GM12872 (cell line): ENCODE data around the gene TCERG1L.

Experiments
- TF ChIP-seq, protein P1 (sequence below): IDR thresholded peaks from 3 replicates; pipeline ENCODE4 v1.5.1; 2011; ENCODE audit warnings: low read depth, mild to moderate bottlenecking, low read length, moderate library complexity; ENCODE audit not compliant: insufficient read depth

The TCERG1L gene

DNA sequence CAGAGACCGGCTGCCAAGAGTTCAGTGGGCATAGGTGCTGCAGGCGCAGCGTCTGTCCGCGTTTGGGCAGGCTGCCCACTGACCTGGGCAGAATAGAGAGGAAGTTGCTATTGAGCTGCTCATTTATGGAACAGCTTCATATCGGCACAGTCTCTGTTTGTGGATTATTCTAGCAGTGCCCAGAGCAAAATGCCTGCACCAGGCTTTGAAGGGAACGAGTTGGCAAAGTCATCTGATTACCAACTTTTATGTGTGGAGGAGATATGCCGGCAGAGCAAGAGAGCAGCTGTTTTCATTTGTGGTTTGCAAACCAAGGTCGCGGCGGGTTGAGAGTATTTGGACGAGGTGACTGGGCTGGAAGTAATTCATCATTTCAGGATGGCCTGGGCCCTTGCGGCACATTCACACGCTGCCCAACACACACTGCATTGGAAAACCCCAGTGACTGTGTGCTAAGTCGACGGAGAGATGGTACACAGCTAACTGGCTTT lies 228.5 kb downstream of the TCERG1L start:
- TF ChIP-seq, protein P1, sequence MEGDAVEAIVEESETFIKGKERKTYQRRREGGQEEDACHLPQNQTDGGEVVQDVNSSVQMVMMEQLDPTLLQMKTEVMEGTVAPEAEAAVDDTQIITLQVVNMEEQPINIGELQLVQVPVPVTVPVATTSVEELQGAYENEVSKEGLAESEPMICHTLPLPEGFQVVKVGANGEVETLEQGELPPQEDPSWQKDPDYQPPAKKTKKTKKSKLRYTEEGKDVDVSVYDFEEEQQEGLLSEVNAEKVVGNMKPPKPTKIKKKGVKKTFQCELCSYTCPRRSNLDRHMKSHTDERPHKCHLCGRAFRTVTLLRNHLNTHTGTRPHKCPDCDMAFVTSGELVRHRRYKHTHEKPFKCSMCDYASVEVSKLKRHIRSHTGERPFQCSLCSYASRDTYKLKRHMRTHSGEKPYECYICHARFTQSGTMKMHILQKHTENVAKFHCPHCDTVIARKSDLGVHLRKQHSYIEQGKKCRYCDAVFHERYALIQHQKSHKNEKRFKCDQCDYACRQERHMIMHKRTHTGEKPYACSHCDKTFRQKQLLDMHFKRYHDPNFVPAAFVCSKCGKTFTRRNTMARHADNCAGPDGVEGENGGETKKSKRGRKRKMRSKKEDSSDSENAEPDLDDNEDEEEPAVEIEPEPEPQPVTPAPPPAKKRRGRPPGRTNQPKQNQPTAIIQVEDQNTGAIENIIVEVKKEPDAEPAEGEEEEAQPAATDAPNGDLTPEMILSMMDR, result no peak

DNA sequence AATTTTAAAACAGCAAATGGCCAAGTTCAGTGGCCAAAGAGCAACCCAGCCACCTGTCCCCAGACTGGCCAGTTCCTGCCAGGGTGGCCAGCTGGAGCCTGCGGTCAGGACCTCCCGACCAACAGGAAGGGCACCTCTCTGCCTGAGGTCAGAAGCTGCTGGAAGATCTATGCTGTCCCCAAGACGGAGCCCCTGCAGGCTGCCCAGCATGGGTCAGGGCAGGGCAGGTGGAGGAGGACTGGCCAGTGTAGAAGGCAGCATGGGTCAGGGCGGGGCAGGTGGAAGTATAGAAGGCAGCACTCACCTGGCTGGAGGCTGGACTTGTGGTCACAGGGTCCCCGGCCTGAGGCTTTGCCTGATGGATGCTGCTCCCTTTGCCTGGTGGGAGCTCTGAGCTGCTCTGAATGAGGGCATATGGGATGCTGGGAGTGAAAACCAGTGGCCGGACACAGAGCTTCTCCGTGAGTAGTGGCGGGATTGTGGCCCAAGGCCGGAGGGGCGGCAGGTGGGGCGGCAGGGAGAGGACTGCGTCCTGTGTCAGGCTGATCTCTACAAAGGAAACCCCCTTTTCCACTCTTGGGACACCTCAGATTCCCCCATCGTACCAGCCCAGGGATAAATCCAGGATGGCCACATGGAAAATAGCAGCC lies 229.2 kb downstream of the TCERG1L start:
- TF ChIP-seq, protein P1, result no peak

DNA sequence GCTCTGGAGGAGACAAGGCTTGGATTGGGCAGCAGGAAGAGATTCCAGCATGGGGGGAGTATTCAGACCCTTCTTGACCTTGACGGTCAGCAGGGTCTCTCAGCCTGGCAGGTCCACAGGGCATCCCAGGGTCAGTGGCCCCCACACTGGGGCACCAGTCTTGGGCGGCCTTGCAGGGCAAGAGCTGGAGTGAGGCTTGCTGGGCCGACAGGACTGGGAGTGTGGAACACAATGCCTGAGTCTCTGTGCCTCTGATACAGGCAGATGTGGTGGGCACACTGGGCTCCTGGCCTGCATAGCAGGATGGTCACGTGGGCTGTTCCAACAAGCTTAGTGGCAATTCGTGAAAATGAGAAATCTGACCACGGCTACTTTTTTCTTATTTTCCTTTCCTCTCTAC lies 229.7 kb downstream of the TCERG1L start:
- TF ChIP-seq, protein P1, result no peak

DNA sequence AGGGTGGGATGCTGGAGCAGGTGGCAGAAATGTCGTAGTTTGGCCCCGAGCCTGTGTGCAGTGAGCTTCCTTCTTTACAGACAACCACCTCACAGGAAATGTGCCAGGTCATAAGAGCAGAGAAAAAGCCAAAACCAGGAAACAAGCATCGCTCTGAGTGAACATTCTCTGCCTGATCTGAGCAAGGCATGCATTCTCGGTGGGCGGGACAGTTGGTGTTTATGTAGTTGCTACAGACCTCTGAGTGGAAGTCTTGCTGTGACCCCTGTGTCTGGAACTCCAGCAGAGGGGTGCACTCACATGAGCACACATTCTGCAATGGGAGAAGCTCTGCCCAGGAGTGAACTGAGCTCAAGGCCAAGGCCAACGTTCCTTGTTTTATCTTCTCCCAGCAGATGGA lies 230.1 kb downstream of the TCERG1L start:
- TF ChIP-seq, protein P1, result no peak

DNA sequence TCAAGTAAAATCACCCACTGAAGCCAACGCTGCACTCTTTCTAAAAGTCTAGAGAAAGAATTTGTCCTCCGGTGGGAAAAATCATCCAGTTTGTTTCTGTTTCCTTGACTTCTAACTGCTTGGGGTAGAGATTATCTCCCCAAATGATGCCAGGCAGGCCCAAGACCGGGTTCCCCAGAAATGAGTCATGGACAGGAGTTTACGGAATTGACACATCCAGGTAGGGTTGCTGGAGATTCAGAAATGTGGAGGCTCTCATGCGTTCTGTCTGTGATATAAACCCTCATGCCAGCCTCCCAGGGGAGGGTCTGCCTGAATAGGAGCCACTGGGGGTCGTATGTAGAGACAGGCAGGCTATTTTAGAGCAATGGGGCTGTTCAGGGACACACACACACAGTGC lies 230.9 kb downstream of the TCERG1L start:
- TF ChIP-seq, protein P1, result no peak

DNA sequence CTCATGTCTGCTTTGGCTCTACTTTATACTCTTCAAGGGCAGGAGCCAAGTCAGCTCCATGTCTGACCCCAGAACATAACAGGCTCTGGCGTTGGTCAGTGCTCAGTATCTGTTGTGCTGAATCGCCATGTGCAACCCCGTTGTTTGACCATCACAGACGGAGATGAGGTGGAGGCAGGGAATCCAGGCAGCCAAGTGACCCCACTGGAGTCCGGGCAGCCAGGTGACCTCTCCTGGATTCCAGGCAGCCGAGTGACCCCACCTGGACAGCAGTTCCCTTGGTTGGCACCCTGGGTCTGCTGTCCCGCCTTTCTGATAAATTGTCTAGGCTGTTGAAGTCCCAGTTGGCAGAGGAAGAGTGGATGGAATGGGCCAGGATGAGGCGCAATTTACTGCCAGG lies 232.2 kb downstream of the TCERG1L start:
- TF ChIP-seq, protein P1, result no peak

DNA sequence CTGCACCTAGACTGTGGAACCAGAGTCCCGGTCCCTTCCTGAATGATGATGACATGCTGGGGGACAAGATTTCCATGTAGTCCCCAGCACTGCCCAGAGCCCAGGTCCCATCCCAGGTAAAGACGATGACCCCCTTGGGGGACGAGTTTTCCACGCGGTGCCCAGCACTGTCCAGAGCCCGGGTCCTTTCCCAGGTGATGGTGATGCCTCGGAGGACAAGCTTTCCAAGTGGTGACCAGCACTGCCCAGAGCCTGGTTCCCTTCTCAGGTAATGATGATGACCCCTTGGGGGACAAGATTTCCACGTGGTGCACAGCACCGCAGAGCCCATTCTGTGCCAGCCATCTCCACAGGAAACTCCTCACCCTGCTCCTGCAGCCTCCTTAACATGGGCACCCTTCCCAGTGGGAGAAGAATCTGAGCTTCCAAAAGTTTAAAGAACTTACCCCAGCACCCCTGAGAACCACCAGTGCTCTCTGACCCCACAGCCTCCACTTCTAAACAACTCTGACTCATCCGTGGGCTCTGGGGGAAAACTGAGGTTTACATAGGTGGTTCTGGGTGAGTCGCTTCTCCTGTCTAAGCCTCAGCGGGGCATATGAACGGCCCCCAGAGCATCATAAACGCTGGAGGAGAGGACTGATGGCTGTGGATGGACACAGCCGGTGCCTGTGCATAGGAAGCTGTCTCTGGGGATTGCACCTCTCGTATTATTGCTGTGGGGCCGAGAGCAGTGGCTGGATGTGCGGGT lies 233.2 kb downstream of the TCERG1L start:
- TF ChIP-seq, protein P1, result no peak
